SKM-1 treated with dmso at 0.1 percent for 144 hours (cell line): ENCODE data around the gene SEMA3B.
A peak's percentile ranks its signal among the peaks of the same experiment; 100 is the strongest.
"Not testable (repeated sequence)": the region's sequence is repeated elsewhere in the genome, so short reads cannot be mapped to it uniquely, and the experiment has no call there.

Experiments
- DNase-seq: peaks from one replicate; lab custom pipeline; 2025; ENCODE audit not compliant: unreplicated experiment; lab: John Stamatoyannopoulos, UW

SEMA3B gene

DNA sequence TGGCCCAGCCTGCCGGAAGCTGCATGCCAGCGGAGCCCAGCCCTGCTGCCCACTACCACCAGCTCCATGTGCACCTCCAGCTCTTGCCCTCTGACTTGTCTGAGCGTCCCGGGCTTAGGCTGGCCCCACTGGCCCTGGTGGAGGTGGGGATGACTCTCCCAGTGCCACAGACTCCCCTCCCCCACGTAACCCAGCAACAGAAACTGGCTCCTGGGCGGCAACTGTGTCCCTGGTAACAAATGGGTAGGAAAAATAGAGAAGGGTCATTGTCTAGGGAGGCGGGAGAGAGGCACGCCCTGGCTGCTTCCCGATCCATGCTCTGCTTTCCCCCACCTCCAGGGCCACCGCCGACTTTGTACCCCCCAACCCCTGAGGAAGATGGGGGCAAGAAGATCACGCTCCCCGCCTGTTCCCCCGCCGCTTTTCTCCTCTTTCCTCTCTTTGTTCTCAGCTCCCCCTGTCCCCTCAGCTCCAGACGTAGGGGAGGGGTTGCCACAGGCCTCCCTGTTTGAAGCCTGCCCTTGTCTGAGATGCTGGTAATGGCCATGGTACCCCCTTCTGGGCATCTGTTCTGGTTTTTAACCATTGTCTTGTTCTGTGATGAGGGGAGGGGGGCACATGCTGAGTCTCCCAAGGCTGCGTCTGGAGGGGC, 10.8 kb upstream of the SEMA3B start:
- DNase-seq = no peak

- no peak for DNase-seq
Measured at GRCh38 chr3:50258979-50259378, 10.0 kb upstream of the SEMA3B start.

DNA sequence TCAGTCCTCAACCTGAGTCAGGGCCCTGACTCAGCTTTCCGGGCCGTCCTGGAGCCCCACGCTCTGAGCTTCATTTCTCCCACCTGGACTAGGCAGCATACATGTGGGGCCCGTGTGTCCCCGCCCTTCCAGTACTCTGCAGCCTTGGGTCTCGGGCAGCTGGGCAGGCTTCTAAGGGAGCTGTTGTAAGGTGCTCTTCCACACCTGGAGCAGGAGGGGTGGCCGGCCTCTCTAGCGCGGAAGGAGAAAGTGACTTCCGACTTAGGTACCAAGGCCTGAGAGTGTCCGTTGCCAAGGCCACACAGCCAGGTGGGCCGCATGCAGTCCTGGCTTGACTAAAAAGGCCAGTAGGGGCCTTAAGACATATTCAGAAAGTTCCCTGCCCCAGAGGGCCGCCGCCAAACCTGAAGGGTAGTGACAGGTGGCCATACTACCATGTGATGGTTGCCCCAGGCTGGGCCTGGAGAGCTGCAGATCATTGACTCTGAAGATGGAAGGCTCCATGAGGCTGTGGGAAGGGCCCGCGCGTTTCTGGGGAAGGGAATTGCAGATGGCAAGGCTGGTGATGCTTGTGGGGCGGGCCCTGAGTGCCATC, 9.4 kb upstream of the SEMA3B start:
- no peak for DNase-seq

DNA sequence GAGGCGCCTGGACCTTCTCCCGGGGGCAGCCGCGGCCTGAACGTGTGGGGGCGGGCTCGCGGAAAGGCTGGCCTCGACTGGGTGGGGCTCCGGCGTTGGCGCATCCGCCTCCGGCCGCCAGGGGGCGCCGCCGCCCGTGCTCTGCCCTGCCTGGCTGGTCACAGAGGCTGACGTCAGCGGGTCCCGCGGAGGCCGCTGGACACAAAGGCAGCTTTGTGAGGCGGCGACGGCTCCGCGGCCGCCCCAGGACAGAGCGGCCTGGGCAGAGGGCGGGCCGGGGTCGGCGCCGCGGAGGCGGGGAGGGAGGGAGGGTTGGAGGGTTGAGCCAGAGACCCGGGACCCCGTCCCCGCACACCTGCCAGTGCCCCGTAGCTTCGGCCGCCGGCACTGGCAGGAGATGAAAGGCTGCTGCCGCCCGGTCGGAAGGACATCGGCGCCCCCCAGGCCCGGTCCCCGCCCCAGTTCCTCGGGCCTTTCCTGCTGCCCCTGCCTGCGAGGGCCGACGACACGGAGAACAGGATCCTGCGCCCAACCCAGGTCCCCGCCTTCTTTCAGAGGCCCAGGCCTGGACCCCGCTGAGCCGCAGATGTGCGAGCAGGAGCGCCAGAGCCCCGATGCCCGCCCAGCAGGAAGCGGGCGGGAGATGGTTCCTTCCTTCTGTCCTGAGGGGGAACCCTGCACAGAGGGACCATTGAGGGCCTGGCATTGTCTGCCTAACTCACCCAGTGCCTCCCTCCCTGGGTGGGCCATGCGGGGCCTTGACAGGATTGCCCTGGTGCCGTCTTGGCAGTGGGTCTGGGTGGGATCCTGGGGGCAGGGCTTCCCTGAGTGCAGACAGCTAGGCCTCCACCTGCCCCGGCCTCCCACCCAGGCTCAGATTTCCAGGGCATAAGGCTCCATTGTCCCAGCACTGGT, 8.7 kb upstream of the SEMA3B start:
- peak; percentile 84 for DNase-seq

DNA sequence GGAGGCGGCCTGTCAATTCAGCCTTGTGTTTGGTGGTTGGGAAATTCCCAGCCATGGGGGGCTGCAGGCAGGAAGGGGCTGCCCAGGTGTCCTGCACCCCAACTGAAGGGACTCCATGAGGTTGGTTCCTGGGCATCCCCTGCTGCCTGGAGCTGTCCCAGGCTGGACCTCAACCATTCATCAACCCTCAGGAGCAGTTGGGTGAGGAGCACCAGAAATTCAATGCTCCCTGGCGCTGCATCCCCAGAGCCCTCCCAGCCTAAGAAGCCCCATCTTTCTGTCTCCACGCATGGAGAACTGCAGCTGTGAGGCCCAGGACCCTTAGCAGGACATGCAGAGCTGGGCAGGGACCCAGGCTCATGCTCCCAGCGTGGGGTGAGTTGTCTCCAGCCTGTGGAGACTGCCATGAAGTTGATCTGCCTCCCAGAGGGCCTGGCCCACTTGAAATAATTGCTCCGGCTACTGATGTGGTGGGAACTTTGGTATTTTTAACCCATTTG, 8.0 kb upstream of the SEMA3B start:
- DNase-seq = no peak

- DNase-seq = no peak
Measured at GRCh38 chr3:50261505-50261904, 7.4 kb upstream of the SEMA3B start.

DNA sequence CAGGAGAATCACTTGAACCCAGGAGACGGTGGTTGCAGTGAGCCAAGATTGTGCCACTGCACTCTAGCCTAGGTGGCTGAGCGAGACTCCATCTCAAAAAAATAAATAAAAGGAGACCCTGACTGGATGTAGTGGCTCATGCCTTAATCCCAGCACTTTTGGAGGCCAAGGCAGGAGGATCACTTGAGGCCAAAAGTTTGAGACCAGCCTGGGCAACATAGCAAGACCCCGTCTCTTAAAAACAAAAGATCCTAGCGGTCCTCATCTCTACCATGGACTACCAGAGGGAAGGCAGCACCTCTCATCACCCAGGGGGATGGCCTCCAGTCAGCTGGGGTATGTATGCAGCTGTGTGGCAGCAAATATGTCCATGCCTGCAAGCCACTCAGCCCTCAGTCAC, 6.7 kb upstream of the SEMA3B start:
- DNase-seq = not testable (repeated sequence)

- DNase-seq = no peak
Measured at GRCh38 chr3:50262778-50263177, 6.2 kb upstream of the SEMA3B start.

- DNase-seq = no peak
Measured at GRCh38 chr3:50263478-50264382, 5.2 kb upstream of the SEMA3B start.

DNA sequence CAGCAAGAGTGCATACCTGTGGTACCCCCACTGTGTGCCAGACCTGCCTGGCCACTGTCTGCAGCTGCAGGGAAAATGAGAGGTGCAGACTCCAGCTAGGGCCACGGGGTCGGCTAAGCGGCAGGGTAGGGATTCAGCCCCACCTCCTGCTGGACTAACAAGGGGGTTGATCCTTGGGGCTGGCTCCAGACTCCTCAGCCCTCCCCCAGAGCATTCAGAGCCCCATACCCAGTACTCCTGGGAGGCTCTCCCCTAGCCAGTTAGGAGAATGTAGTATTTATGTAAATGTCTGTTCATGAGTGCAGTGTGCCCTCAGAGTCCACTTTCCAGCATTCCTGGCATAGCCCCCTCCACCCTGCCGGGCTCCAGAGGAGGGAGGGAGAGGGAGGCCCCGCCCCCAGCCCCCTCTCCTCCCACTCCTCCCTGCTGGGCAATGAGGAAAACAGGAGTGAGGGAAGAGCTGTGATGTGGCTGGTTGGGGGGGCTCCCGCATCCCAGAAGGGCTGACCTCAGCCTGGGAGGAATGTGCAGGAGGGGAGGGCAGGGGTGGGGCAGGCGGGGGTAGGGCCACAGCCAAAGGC, 4.5 kb upstream of the SEMA3B start:
- DNase-seq = no peak

GRCh38 chr3:50264964-50265485, 3.9 kb upstream of the SEMA3B start:
- DNase-seq = no peak

- no peak for DNase-seq
Measured at GRCh38 chr3:50265571-50265970, 3.4 kb upstream of the SEMA3B start.

DNA sequence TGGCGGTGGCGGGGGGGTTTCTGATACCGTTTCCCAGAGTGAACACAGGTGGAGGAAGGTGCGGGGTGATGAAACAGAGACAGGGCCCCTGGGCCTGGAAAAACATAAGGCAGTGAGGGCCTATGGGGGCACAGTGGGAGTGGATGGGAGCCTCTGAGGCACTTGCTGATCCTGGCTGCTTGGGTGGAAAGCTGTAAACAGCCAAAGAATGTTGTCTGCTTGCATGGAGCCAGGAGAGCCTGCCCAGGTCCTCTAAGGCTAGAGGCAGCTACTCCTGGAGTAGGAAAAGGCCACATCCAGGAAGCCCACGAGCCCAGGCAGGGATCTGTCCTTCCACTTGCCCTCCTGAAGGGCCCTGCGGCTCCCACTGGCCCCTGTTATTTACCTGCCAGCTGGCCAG, 2.9 kb upstream of the SEMA3B start:
- DNase-seq = no peak

- DNase-seq = no peak
Measured at GRCh38 chr3:50266836-50267235, 2.1 kb upstream of the SEMA3B start.

DNA sequence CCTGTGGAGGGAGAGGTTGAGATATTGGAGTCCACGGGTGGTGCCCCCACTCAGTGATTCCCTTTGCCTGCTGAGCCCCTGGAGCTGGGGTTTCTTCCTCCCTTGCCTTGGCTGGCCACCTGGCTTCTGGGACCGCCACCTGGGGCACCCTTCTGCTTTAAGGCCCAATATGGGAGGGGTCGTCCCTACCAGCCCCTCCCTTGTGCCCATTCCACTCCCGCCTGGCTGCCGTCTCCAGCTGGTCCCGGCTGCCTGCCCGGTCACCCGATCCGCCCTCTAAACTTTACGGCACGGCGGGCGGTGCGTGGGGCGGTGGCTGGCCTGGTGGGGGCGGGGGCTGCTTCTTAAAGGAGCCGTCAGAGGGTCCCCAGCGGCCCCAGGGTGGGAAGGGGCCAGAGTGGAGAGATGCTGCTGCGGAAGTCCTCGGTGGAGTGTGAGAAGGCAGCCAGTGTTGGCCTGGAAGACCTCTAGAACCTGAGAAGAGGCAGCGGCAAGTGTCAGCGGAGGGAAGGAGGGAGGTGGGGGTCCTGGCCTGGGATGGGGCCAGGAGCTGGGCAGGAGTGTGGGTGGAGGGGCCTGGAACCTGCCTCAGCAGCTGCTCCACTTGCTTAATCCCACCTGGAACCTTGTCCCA, 1.6 kb upstream of the SEMA3B start:
- DNase-seq = no peak

DNA sequence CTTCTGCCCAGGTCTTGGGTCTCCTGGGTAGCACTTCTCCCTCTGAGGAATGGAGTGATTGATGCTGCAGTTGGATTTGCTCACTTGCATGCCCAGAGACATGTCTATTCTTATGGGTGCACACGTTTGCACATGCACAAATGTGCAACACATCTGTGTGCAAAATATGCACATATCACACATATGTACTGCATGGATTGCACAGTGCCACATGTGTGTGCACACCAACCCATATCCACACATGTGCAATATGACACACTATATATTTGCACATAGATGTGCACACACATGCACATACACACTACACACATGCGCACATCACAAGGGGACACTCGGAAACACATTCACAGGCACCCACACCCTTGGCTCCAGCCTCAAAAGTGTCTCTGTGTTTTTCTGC, 671 bp upstream of the SEMA3B start:
- DNase-seq = no peak

DNA sequence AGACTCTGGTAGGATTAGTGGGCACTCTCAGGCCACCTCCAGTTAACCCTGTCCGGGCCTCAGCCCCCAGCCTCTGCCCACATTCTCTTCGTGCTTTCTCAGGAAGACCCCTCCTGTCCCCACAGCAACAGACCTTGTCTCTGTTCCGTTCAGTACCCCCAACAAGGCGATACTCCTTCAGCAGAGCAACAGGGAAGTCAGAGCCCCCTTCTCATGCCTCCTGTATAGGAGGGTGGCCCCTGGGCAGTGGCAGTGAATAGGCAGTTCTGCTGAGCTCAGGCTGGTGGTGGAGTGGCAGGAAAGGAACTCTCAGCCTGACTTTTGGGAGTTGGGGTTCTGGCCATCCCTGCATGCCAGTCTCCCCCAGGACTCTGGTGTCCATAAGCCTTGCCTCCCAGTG, 513 bp downstream of the SEMA3B start:
- DNase-seq = no peak

GRCh38 chr3:50269977-50270413, 1.0 kb downstream of the SEMA3B start:
- DNase-seq = no peak

DNA sequence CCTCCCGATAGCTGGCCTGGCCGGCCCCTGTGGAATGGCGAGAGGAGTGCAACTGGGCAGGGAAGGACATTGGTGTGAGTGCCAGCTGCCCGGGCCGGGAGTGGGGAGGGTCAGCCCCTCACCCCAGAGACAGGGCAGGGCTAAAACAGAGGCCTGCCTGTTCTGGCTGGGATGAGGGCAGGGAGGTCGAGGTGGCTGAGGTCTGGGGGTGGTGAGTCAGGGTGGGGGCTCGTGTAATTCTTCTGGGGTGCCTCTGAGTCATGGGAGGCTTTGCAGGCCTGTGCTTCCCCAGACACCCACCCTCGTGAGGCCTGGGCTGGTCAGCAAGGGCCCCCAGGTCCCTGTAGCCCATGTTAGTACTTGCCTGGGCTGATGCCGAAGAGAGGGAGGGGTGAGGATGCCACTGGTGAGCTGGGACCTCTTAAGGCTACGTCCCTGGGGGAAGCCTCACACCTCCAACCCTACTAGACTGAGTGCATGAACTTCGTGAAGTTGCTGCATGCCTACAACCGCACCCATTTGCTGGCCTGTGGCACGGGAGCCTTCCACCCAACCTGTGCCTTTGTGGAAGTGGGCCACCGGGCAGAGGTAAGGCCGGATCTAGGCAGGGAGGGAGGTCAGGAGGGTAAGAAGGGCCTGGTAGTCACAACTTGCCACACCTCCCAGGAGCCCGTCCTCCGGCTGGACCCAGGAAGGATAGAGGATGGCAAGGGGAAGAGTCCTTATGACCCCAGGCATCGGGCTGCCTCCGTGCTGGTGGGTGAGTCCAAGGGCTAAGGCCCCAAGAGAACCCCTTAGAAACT, 1.7 kb downstream of the SEMA3B start:
- no peak for DNase-seq
